Neural cell (in vitro differentiated cells): ENCODE data around the gene TRIM59. TPM values are rescaled to one million over a fixed set of nuclear protein-coding genes. Genes with fewer than 3 reads are reported as not detected.

Source experiments
- H2AFZ ChIP-seq: fragments of 200-600, 300-800 bp; sonication (generic), shearing (Covaris generic); 2 replicates; pipeline ENCODE4 v1.6.0; 2014; ENCODE audit warnings: low read depth, mild to moderate bottlenecking, antibody characterized with exemption, low read length, moderate library complexity
- H3F3A ChIP-seq: fragments of 200-600 bp; shearing (Covaris generic); 2 replicates; pipeline ENCODE4 v1.6.1; 2016; ENCODE audit warnings: mild to moderate bottlenecking, moderate library complexity, mixed read lengths, antibody characterized with exemption, low read length; ENCODE audit not compliant: insufficient read depth, poor library complexity, severe bottlenecking
- H3K27ac ChIP-seq: fragments of 200-600, 300-800 bp; sonication (generic), shearing (Covaris generic); 2 replicates; pipeline ENCODE4 v1.5.1; 2014; ENCODE audit warnings: mild to moderate bottlenecking, low read length, moderate library complexity
- H3K27me3 ChIP-seq: fragments of 300-800, 200-600 bp; sonication (generic), shearing (Covaris generic); 2 replicates; pipeline ENCODE4 v1.6.0; 2014; ENCODE audit warnings: mild to moderate bottlenecking, low read depth, low read length, moderate library complexity; ENCODE audit not compliant: insufficient read depth
- H3K36me3 ChIP-seq: fragments of 300-800, 200-600 bp; sonication (generic), shearing (Covaris generic); 2 replicates; pipeline ENCODE4 v1.5.1; 2014; ENCODE audit warnings: mild to moderate bottlenecking, antibody characterized with exemption, low read length, moderate library complexity; ENCODE audit not compliant: insufficient read depth
- H3K4me2 ChIP-seq: fragments of 300-800, 200-600 bp; sonication (generic), shearing (Covaris generic); 2 replicates; pipeline ENCODE4 v1.6.0; 2014; ENCODE audit warnings: mild to moderate bottlenecking, low read length
- H3K4me3 ChIP-seq: fragments of 300-800, 200-600 bp; sonication (generic), shearing (Covaris generic); 2 replicates; pipeline ENCODE4 v1.5.1; 2014; ENCODE audit warnings: mild to moderate bottlenecking, low read length, moderate library complexity
- H3K79me2 ChIP-seq: fragments of 200-600 bp; shearing (Covaris generic); replicated peaks from 2 replicates; pipeline ENCODE4 v1.6.0; 2014; ENCODE audit warnings: mild to moderate bottlenecking, low read length, moderate library complexity; ENCODE audit not compliant: insufficient read depth
- H3K9ac ChIP-seq: fragments of 300-800, 200-600 bp; sonication (generic), shearing (Covaris generic); 2 replicates; pipeline ENCODE4 v1.6.1; 2016; ENCODE audit warnings: mild to moderate bottlenecking, low read length, mixed read lengths
- H3K9me2 ChIP-seq: fragments of 200-600 bp; shearing (Covaris generic); 2 replicates; pipeline ENCODE4 v1.6.1; 2016; ENCODE audit warnings: mild to moderate bottlenecking, low read length, mixed read lengths; ENCODE audit not compliant: insufficient read depth
- H3K9me3 ChIP-seq: fragments of 200-600, 300-800 bp; sonication (generic), shearing (Covaris generic); 2 replicates; pipeline ENCODE4 v1.6.1; 2016; ENCODE audit warnings: mild to moderate bottlenecking, mixed run types, low read length, moderate library complexity, mixed read lengths
- H4K20me1 ChIP-seq: fragments of 200-600 bp; shearing (Covaris generic); 2 replicates; pipeline ENCODE4 v1.6.1; 2016; ENCODE audit warnings: mild to moderate bottlenecking, mixed run types; ENCODE audit not compliant: insufficient read depth
- EP300 ChIP-seq: fragments of 450-650 bp; conservative IDR thresholded peaks from 2 replicates; pipeline ENCODE4 v1.6.1; 2014; ENCODE audit warnings: antibody characterized with exemption, mild to moderate bottlenecking, moderate library complexity; ENCODE audit not compliant: poor library complexity, severe bottlenecking
- EZH2 ChIP-seq: fragments of 200-600, 300-800 bp; shearing (Covaris generic), sonication (generic); IDR thresholded peaks from 2 replicates; pipeline ENCODE4 v1.6.1; 2014; ENCODE audit warnings: antibody characterized with exemption, low read length, borderline replicate concordance, mild to moderate bottlenecking; ENCODE audit not compliant: insufficient read depth, poor library complexity, severe bottlenecking
- MXI1 ChIP-seq: fragments of 450-650 bp; conservative IDR thresholded peaks from 2 replicates; pipeline ENCODE4 v1.6.1; 2014; ENCODE audit warnings: antibody characterized with exemption, mild to moderate bottlenecking; ENCODE audit not compliant: poor library complexity, severe bottlenecking
- POLR2AphosphoS5 ChIP-seq: IDR thresholded peaks from 2 replicates; pipeline ENCODE4 v1.6.1; 2012
- RAD21 ChIP-seq: fragments of 450-650 bp; conservative IDR thresholded peaks from 2 replicates; pipeline ENCODE4 v1.6.1; 2014; ENCODE audit warnings: antibody characterized with exemption, mild to moderate bottlenecking, moderate library complexity
- SMC3 ChIP-seq: fragments of 450-650 bp; conservative IDR thresholded peaks from 2 replicates; pipeline ENCODE4 v1.6.1; 2014; ENCODE audit warnings: antibody characterized with exemption, mild to moderate bottlenecking, moderate library complexity; ENCODE audit not compliant: poor library complexity
- TAF1 ChIP-seq: IDR thresholded peaks from 2 replicates; pipeline ENCODE4 v1.6.1; 2012; ENCODE audit warnings: low read depth
- polyA plus RNA-seq: library from polyadenylated mRNA; depleted of rRNA; stranded (reverse); fragments of >200 nt; gene quantifications from 2 replicates; pipeline ENCODE4 v1.2.3, GENCODE V29; 2014
- TF ChIP-seq, protein P1 (sequence below): IDR thresholded peaks from 2 replicates; pipeline ENCODE4 v1.6.1; 2012; ENCODE audit warnings: borderline replicate concordance
- TF ChIP-seq, protein P2 (sequence below): fragments of 450-650 bp; IDR thresholded peaks from 2 replicates; pipeline ENCODE4 v1.5.1; 2014; ENCODE audit warnings: antibody characterized with exemption, mild to moderate bottlenecking, moderate library complexity; ENCODE audit not compliant: poor library complexity, severe bottlenecking

TRIM59 gene
- polyA plus RNA-seq, 1 donor from 2014 or later, result 0.53 TPM

DNA sequence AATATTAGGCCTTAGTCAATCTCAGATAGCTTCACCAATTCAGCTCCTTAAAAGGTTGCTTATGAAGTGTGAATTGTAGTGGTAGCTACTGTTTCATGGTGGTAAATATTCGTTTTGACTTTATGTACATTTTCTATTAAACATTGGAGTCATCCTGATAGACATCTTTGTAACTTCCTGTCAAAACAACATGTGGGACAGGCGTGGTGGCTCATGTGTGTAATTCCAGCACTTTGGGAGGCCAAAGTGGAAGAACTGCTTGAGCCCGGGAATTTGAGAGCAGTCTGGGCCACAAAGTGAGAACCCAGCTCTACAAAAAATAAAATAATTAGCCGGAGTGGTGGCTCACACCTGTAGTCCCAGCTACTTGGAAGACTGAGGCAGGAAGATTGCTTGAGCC is 2.0 kb upstream of the TRIM59 start:
- Histone ChIP-seq H3K4me3 (no peak overlapping the region), H2AFZ (no peak overlapping the region), H4K20me1 (no peaks in the 10 kb centered on the region), H3K36me3 (no peaks in the 10 kb centered on the region), H3K4me2 (no peak overlapping the region), H3K9me2 (no peaks in the 10 kb centered on the region), H3K27me3 (no peaks in the 10 kb centered on the region), H3K9ac (no peak overlapping the region), H3F3A (no peaks in the 10 kb centered on the region), H3K27ac (no peak overlapping the region), H3K9me3 (no peaks in the 10 kb centered on the region), H3K79me2 (peaks cover 18% of the 10 kb centered on the region)
- TF ChIP-seq, protein P1, sequence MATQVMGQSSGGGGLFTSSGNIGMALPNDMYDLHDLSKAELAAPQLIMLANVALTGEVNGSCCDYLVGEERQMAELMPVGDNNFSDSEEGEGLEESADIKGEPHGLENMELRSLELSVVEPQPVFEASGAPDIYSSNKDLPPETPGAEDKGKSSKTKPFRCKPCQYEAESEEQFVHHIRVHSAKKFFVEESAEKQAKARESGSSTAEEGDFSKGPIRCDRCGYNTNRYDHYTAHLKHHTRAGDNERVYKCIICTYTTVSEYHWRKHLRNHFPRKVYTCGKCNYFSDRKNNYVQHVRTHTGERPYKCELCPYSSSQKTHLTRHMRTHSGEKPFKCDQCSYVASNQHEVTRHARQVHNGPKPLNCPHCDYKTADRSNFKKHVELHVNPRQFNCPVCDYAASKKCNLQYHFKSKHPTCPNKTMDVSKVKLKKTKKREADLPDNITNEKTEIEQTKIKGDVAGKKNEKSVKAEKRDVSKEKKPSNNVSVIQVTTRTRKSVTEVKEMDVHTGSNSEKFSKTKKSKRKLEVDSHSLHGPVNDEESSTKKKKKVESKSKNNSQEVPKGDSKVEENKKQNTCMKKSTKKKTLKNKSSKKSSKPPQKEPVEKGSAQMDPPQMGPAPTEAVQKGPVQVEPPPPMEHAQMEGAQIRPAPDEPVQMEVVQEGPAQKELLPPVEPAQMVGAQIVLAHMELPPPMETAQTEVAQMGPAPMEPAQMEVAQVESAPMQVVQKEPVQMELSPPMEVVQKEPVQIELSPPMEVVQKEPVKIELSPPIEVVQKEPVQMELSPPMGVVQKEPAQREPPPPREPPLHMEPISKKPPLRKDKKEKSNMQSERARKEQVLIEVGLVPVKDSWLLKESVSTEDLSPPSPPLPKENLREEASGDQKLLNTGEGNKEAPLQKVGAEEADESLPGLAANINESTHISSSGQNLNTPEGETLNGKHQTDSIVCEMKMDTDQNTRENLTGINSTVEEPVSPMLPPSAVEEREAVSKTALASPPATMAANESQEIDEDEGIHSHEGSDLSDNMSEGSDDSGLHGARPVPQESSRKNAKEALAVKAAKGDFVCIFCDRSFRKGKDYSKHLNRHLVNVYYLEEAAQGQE, result no peak
- TF ChIP-seq SMC3, result no peak
- no peak for TF ChIP-seq EP300
- TF ChIP-seq MXI1, result no peak
- no peak for TF ChIP-seq EZH2
- TF ChIP-seq, protein P2, sequence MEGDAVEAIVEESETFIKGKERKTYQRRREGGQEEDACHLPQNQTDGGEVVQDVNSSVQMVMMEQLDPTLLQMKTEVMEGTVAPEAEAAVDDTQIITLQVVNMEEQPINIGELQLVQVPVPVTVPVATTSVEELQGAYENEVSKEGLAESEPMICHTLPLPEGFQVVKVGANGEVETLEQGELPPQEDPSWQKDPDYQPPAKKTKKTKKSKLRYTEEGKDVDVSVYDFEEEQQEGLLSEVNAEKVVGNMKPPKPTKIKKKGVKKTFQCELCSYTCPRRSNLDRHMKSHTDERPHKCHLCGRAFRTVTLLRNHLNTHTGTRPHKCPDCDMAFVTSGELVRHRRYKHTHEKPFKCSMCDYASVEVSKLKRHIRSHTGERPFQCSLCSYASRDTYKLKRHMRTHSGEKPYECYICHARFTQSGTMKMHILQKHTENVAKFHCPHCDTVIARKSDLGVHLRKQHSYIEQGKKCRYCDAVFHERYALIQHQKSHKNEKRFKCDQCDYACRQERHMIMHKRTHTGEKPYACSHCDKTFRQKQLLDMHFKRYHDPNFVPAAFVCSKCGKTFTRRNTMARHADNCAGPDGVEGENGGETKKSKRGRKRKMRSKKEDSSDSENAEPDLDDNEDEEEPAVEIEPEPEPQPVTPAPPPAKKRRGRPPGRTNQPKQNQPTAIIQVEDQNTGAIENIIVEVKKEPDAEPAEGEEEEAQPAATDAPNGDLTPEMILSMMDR, result no peak
- TF ChIP-seq RAD21, result no peak
- TF ChIP-seq POLR2AphosphoS5, result no peak
- TF ChIP-seq TAF1, result no peak

DNA sequence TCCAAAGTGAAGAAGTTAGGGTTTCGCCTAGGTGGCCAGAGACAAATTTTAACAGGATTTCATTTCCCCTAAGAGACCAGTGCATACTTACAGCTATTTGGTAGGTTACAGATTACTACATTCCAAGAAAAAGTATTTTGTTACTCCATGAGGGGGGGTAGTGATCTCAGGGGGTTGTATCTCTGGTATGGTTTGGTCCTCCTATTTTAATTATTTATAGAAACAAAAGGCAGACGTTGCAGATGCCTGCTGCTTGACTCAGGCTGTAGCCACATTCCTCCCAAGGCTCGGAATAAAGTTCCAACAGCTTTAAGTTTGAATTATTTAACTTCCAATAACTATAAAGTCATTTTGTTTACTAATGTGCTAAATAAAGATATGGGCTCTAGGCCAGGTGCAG is 1.3 kb upstream of the TRIM59 start:
- no peak overlapping the region for H3K4me3 ChIP-seq
- H3K9ac ChIP-seq, result no peak overlapping the region
- H3K27ac ChIP-seq, result no peak overlapping the region
- H3K79me2 ChIP-seq, result peaks cover 25% of the 10 kb centered on the region
- no peaks in the 10 kb centered on the region for H4K20me1 ChIP-seq
- H3K27me3 ChIP-seq, result no peaks in the 10 kb centered on the region
- H2AFZ ChIP-seq, result no peak overlapping the region
- H3K9me3 ChIP-seq, result no peaks in the 10 kb centered on the region
- no peaks in the 10 kb centered on the region for H3K9me2 ChIP-seq
- no peak overlapping the region for H3K4me2 ChIP-seq
- no peaks in the 10 kb centered on the region for H3F3A ChIP-seq
- TF ChIP-seq, protein P1, result no peak
- TF ChIP-seq TAF1 (no peak), SMC3 (no peak), EP300 (no peak), RAD21 (no peak), POLR2AphosphoS5 (no peak), MXI1 (no peak), EZH2 (no peak)
- TF ChIP-seq, protein P2, result no peak
- H3K36me3 ChIP-seq, result no peaks in the 10 kb centered on the region
